ENCODE data around the gene MYMX.

Gene MYMX

GRCh38 chr6:44245912-44246662 is 29.4 kb downstream of the MYMX start (continued):
- TF ChIP-seq, protein P1, sequence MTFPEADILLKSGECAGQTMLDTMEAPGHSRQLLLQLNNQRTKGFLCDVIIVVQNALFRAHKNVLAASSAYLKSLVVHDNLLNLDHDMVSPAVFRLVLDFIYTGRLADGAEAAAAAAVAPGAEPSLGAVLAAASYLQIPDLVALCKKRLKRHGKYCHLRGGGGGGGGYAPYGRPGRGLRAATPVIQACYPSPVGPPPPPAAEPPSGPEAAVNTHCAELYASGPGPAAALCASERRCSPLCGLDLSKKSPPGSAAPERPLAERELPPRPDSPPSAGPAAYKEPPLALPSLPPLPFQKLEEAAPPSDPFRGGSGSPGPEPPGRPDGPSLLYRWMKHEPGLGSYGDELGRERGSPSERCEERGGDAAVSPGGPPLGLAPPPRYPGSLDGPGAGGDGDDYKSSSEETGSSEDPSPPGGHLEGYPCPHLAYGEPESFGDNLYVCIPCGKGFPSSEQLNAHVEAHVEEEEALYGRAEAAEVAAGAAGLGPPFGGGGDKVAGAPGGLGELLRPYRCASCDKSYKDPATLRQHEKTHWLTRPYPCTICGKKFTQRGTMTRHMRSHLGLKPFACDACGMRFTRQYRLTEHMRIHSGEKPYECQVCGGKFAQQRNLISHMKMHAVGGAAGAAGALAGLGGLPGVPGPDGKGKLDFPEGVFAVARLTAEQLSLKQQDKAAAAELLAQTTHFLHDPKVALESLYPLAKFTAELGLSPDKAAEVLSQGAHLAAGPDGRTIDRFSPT (tag by site-specific recombination; IDR thresholded peaks at IDR 0.05) = no peak
- TF ChIP-seq FEZF1 (tag by site-specific recombination; IDR thresholded peaks at IDR 0.05) = no peak
- TF ChIP-seq ZNF792 (tag by site-specific recombination; IDR thresholded peaks at IDR 0.05) = no peak
- peak; percentile 60; the same call in 1 of the 2 replicates for TF ChIP-seq ZNF121 (tag by site-specific recombination; IDR thresholded peaks at IDR 0.05)
- TF ChIP-seq ZSCAN30 (tag by site-specific recombination; IDR thresholded peaks at IDR 0.05) = peak; percentile 80; the same call in 1 of the 2 replicates
- no peak for TF ChIP-seq ZNF621 (tag by site-specific recombination; IDR thresholded peaks at IDR 0.05)
- no peak for TF ChIP-seq HOXD13 (CRISPR knock-in tag; IDR thresholded peaks at IDR 0.05; ENCODE audit: borderline replicate concordance)
- no peak for TF ChIP-seq ZBTB1 (tag by site-specific recombination; IDR thresholded peaks at IDR 0.05)
- peak; percentile 61; the same call in 1 of the 2 replicates for TF ChIP-seq PBX3 (CRISPR knock-in tag; IDR thresholded peaks at IDR 0.05)
- TF ChIP-seq ZBTB8A (tag by site-specific recombination; IDR thresholded peaks at IDR 0.05) = peak; percentile 60
- TF ChIP-seq PRDM2 (tag by site-specific recombination; IDR thresholded peaks at IDR 0.05; ENCODE audit: borderline replicate concordance) = no peak; the same call in 1 of the 2 replicates
- peak; percentile 69; the same call in 1 of the 2 replicates for TF ChIP-seq TSHZ1 (tag by site-specific recombination; IDR thresholded peaks at IDR 0.05; ENCODE audit: borderline replicate concordance)
- TF ChIP-seq ZNF837 (tag by site-specific recombination; IDR thresholded peaks at IDR 0.05) = no peak
- TF ChIP-seq, protein P2, sequence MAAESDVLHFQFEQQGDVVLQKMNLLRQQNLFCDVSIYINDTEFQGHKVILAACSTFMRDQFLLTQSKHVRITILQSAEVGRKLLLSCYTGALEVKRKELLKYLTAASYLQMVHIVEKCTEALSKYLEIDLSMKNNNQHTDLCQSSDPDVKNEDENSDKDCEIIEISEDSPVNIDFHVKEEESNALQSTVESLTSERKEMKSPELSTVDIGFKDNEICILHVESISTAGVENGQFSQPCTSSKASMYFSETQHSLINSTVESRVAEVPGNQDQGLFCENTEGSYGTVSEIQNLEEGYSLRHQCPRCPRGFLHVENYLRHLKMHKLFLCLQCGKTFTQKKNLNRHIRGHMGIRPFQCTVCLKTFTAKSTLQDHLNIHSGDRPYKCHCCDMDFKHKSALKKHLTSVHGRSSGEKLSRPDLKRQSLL (tag by site-specific recombination; IDR thresholded peaks at IDR 0.05) = no peak
- peak; percentile 90 for TF ChIP-seq KLF9 (tag by site-specific recombination; IDR thresholded peaks at IDR 0.05; ENCODE audit: low read depth)
- TF ChIP-seq, protein P3, sequence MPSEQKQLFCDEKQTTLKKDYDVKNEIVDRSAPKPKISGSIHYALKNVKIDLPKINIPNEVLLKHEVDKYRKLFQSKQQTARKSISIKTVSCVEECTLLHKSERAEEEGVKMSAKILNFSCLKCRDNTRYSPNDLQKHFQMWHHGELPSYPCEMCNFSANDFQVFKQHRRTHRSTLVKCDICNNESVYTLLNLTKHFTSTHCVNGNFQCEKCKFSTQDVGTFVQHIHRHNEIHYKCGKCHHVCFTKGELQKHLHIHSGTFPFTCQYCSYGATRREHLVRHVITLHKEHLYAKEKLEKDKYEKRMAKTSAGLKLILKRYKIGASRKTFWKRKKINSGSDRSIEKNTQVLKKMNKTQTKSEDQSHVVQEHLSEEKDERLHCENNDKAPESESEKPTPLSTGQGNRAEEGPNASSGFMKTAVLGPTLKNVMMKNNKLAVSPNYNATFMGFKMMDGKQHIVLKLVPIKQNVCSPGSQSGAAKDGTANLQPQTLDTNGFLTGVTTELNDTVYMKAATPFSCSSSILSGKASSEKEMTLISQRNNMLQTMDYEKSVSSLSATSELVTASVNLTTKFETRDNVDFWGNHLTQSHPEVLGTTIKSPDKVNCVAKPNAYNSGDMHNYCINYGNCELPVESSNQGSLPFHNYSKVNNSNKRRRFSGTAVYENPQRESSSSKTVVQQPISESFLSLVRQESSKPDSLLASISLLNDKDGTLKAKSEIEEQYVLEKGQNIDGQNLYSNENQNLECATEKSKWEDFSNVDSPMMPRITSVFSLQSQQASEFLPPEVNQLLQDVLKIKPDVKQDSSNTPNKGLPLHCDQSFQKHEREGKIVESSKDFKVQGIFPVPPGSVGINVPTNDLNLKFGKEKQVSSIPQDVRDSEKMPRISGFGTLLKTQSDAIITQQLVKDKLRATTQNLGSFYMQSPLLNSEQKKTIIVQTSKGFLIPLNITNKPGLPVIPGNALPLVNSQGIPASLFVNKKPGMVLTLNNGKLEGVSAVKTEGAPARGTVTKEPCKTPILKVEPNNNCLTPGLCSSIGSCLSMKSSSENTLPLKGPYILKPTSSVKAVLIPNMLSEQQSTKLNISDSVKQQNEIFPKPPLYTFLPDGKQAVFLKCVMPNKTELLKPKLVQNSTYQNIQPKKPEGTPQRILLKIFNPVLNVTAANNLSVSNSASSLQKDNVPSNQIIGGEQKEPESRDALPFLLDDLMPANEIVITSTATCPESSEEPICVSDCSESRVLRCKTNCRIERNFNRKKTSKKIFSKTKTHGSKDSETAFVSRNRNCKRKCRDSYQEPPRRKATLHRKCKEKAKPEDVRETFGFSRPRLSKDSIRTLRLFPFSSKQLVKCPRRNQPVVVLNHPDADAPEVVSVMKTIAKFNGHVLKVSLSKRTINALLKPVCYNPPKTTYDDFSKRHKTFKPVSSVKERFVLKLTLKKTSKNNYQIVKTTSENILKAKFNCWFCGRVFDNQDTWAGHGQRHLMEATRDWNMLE (tag by site-specific recombination; conservative IDR thresholded peaks at IDR 0.05; ENCODE audit: low read depth) = no peak
- 0 out of 2 replicates have a peak, but pooled peaks have one; percentile 58 for TF ChIP-seq YY2 (tag by site-specific recombination; IDR thresholded peaks at IDR 0.05)

All from HEK293 (cell line).